CD4-positive, alpha-beta T cell treated with Interleukin-21 for 1 hour (primary cell): ENCODE data around the gene PCGF2.

Source experiments
- DNase-seq: peaks from one replicate; pipeline ENCODE4 v3.0.0-alpha.2; 2020

The PCGF2 gene

DNA sequence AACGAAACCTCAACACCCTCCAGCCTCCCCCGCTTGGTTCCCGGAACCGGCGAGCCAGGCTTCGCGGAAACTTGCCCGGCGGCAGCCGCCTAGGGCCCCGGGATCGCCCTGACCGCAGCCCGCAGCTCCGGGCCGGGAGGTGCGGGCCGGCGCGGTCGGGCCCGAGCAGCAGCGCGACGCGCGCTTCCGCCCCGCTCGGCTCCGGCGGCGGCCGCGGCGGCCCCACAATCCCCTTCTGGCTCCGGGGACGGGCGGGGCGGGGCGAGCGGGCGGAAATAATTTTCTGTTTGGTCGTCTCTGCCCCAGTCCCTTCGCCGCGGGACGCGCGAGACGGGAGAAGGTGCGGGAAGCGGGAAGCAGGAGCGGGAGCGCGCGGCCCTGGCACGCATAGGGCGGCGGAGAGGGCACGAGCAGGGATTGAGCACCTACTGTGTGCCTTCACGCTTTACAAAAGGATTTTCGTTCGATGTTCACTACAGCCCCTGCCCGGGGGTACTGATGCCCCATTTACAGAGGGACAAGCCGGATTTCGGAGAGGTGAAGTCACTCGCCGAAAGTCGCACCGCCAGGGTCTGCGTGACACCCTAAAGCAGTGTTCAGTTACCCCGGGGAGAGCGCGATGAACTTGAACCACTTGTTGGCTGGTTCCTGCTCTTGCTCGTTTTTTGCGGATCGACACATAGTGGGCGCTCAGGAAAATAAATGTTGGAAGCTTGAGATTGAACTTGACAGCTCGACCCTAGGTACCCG, 45.8 kb downstream of the PCGF2 start:
- DNase-seq, result peak; percentile 88

DNA sequence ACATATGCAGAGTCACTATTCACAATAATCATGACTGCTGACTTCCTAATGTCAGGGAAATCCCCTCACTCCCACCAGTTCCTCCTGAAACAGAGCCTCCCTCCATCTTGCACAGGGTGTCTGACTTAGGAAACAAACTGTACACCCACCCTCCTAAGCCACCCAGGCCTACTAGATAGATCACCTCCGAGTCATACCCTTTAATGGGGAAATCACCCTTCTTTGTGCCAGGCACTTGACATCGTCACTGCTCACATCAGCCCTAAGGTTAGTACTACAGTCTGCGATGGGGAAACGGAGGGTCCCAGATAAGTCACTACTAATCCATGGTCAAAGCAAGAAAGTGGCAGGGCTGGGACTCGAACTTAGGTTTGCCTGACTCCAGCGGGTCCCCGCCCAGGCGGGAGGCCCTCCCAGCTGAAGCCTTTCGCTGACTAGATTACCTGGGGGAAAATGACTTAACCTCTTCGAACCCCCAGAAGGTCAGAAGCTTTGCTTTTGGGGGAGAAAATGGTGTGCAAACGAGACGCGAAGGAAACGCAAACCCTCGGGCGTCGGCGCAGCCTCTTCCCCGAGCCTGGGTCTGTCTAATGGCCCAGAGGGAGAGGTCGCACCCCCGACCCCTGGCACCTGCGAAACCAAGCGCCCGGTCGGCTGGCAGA, 46.5 kb downstream of the PCGF2 start:
- peak; percentile 85 for DNase-seq

DNA sequence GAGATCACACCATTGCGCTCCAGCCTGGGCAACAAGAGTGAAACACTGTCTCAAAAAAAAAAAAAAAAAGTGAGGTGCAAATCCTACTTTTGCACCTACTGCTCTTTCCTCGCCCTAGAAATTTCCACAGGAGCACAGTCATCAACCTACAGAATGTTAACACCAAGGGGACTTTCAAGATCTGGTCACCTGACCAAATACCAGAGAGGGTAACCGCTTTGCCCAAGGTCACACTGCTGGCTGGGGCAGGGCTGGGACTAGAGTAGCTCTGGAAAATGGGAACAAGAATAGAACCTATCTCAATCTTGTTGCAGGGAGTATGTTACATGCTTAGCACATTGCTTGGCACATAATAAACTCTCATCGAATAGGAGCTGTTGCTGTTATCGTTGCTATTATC, 49.4 kb downstream of the PCGF2 start:
- DNase-seq, result no peak

DNA sequence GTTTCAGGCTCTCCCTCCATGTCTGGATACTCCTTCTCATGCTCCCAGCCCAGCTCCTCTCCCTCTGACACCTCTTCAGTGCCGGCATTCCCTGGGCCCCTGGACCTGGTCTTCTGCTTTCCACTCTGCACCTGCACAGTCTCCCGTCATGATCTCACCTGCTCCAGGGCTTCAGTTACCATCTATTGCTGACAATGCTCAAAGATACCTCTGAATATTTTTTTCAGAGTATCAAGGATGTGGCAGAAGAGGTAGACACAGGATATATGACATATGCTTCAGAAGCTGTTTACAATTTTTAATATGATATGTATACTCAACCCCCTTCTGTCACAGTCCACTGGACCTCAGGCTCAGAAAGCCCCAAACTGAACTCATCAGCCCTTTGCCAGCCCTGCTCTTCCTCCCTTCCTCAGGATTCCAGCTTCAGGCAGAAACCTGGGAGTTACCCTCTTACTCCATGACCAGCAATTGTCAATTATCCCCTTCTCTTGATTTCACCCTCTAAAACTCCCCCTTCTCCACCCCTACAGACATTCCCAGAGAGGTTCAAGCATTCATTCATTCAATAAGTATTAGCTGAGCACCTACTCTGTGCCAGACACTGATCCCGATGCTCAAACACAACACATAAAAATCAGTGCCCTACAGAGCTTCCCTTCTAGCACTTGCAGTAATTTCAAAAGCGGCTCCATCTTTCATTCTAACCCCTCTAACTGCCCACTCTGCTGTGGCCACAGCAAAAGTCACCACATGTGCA, 50.9 kb downstream of the PCGF2 start:
- DNase-seq, result no peak

DNA sequence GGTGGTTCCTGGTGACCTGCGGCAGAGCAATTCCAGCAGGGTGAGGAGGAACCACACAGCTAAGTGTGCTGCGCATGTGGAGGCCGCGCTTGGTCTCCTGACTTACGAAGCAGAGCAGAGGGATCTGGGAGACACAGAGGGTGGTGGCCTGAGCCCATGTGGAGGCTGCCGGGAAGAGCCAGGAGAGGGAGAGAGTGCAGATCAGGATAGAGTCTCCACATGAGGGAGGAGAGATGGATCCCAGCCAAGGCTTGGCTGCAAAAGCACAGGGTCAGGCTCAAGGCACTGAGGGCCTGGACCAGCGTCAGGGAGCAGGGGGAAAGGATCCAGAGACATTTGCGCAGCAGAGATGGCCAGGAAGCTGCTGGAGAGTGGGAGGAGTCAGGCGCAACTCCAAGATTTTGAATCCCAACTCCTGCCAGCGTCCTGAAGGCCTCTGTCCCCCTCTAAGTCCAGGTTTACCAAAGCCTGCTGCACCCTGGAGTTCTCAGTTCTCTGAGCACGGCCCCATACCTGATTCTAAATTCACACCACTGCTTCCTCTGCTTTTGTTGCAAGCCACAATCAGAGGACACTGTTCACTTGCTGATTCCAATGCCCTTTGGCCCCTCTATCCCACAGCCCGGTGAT, 54.3 kb downstream of the PCGF2 start:
- DNase-seq, result no peak

DNA sequence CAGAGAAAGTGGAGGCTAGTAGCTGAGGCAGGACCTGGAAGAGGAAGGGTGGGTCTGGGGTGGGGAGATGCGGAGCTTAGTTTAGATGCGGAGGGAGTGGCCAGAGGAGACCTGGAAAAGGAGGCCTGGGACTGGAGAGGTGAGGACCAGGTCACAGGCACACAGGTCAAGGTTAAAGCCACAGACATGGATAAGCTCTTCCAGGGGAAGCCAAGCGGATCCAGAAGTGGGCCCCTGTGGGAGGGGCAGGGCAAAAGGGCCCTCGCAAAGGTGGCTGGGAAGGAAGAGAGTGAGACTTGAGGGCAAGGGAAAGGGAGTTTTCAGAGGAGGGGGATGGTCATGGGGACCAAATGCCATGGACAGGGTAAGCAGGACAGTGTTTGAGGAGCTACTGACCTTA, 57.0 kb downstream of the PCGF2 start:
- DNase-seq, result no peak

DNA sequence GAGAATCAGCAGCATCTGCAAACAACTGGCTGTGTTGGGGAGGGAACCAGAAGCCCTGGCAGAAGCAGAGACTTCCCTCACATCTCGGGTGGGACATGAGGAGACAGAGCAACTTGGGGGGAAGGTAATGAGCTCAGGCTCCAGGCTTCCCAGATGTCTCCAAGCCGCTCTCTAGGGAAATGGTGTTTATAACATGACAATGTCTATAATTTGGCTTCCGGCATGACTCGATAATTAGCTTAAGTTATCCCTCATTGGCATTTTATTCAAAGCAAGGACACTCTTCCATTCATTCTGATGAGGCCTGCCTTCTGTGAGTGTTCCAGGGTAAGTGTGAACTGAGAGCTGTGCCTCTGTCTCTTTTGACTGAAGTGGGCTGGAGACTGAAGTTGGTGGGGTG, 57.8 kb downstream of the PCGF2 start:
- no peak for DNase-seq

DNA sequence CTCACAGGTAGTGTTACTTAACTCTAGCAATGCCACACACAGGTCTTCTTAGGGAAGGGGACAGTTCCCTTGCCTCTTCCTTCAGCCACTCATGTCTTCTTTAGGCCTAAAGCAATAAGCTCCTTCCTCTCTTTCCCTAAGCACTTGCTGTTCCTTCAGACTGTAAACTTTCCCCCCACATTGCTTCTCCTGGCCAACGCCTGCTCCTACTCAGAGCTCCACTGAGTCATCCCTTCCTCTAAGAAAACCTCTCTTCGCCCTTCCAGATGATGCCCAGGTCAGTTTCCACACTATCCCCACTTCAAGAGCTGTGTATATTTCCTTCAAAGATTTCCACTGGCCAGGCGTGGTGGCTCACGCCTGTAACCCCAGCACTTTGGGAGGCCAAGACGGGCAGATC, 60.9 kb downstream of the PCGF2 start:
- no peak for DNase-seq

DNA sequence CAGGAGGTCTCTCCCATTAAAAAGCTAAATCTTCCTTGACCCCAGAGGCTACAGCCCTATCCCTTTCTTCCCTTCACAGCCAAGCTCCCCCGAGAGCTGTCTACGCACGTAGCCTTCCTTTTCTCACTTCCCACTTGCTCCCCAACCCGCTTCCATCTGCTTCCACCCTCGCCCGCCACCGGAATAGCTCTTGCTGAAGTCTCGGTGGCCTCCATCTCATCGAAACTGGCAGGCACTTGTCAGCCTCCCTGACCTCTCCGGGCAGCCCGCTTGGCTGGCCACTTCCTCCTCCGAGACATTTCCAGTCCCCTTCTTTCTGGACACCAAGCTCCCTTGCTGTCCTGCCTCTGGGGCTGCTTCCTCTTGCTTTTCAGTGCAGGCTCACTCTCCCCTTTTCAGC, 62.6 kb downstream of the PCGF2 start:
- DNase-seq, result no peak
